Tibial nerve (tissue), 3 donors: ENCODE measurements around the gene SHISAL1.

Source experiments
- POLR2A ChIP-seq, 2 donors: fragments of 450-650 bp; IDR thresholded peaks; one replicate each; pipeline ENCODE4 v1.6.1; 2017; ENCODE audit warnings: antibody characterized with exemption in 2 of 2, mild to moderate bottlenecking in 2 of 2, moderate library complexity in 2 of 2
- TF ChIP-seq, protein P1 (sequence below), 5 experiments: fragments of 200-600 bp in 3 of 5; fragments of 450-650 bp in 2 of 5; sonication (generic) in 3 of 5; IDR thresholded peaks; one replicate each; pipeline ENCODE4 v1.5.1; 2016 to 2019; ENCODE audit warnings: antibody characterized with exemption in 5 of 5, mild to moderate bottlenecking in 3 of 5, moderate library complexity in 2 of 5

DNA sequence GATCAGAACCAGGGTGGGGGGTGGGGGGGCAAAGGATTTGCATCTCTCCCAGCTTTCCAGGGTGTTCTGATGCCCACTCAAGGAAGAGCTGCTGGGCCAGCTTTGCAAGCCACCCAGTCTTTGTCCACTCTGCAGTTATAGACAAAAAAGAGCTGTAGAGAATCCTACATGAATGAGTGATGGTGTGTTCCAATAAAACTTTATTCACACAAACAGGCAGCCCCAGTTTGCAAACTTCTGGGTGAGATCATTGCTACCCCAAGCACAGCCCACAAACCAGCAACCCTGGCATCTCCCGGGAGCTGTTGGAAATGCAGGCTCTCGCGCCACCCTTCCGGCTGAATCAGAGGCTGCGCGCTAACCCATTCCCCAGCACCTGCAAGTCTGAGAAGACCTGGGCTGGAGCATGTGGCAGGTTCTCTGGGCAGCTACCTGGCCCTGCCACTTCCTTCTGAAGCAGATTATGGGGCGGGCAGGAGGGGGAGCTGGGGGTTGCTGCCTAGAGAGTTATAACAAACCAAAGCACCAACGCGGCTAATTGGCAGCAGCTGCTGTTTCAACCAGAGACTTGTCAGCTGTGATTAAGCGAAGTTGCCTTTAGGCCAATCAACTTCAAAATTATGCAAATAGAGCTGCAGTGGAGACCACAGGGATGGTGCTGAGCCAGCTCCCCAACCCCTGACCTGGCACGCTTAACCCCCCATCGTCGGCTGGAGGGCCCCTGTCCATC lies 3.8 kb upstream of the SHISAL1 start:
- TF ChIP-seq, protein P1, sequence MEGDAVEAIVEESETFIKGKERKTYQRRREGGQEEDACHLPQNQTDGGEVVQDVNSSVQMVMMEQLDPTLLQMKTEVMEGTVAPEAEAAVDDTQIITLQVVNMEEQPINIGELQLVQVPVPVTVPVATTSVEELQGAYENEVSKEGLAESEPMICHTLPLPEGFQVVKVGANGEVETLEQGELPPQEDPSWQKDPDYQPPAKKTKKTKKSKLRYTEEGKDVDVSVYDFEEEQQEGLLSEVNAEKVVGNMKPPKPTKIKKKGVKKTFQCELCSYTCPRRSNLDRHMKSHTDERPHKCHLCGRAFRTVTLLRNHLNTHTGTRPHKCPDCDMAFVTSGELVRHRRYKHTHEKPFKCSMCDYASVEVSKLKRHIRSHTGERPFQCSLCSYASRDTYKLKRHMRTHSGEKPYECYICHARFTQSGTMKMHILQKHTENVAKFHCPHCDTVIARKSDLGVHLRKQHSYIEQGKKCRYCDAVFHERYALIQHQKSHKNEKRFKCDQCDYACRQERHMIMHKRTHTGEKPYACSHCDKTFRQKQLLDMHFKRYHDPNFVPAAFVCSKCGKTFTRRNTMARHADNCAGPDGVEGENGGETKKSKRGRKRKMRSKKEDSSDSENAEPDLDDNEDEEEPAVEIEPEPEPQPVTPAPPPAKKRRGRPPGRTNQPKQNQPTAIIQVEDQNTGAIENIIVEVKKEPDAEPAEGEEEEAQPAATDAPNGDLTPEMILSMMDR (IDR thresholded peaks at IDR 0.05) = no peak
- TF ChIP-seq POLR2A (IDR thresholded peaks at IDR 0.05) = no peak
